NT2/D1 (cell line): ENCODE data around the gene HAUS6.

ENCODE experiments used
- DNase-seq: peaks from one replicate; pipeline ENCODE4 v3.0.0-alpha.2; 2011; ENCODE audit warnings: low read depth, low spot score
- H3K27me3 ChIP-seq: 2 replicates; pipeline ENCODE4 v1.6.0; 2011; ENCODE audit warnings: mild to moderate bottlenecking; ENCODE audit not compliant: insufficient read length, insufficient read depth
- H3K36me3 ChIP-seq: 2 replicates; pipeline ENCODE4 v1.6.1; 2011; ENCODE audit warnings: mild to moderate bottlenecking, low read length, mixed read lengths; ENCODE audit not compliant: insufficient read depth, insufficient read length
- H3K4me1 ChIP-seq: 2 replicates; pipeline ENCODE4 v1.5.1; 2011; ENCODE audit not compliant: insufficient read depth, insufficient read length
- H3K4me3 ChIP-seq: 2 replicates; pipeline ENCODE4 v1.5.1; 2011; ENCODE audit warnings: low read depth; ENCODE audit not compliant: insufficient read length
- H3K9ac ChIP-seq: 2 replicates; pipeline ENCODE4 v1.6.0; 2011; ENCODE audit warnings: low read depth; ENCODE audit not compliant: insufficient read length
- H3K9me3 ChIP-seq: 2 replicates; pipeline ENCODE4 v1.5.1; 2011; ENCODE audit warnings: mild to moderate bottlenecking, low read length; ENCODE audit not compliant: insufficient read depth
- SUZ12 ChIP-seq: IDR thresholded peaks from 2 replicates; pipeline ENCODE4 v1.6.1; 2011; ENCODE audit not compliant: insufficient read length, insufficient read depth; ENCODE audit errors: extremely low read depth
- YY1 ChIP-seq: IDR thresholded peaks from 2 replicates; pipeline ENCODE4 v1.6.1; 2011; ENCODE audit not compliant: insufficient read length, insufficient read depth
- ZNF274 ChIP-seq: IDR thresholded peaks from 2 replicates; pipeline ENCODE4 v1.6.1; 2011; ENCODE audit warnings: mild to moderate bottlenecking, low read depth, low read length

HAUS6 gene

GRCh38 chr9:19127871-19128500, 25.3 kb upstream of the HAUS6 start:
- Histone ChIP-seq H3K9ac (peak overlapping the region; percentile 97), H3K36me3 (peaks cover 32% of the 10 kb centered on the region), H3K4me3 (peak overlapping the region; percentile 86), H3K4me1 (peaks cover 3% of the 10 kb centered on the region), H3K27me3 (no peaks in the 10 kb centered on the region), H3K9me3 (no peaks in the 10 kb centered on the region)
- DNase-seq: no peak
- TF ChIP-seq ZNF274 (no peak), YY1 (no peak), SUZ12 (no peak)

- H3K36me3 ChIP-seq: peaks cover 67% of the 10 kb centered on the region
- no peak for DNase-seq
Measured at GRCh38 chr9:19124430-19124793, 21.7 kb upstream of the HAUS6 start.

GRCh38 chr9:19122490-19123042, 19.9 kb upstream of the HAUS6 start:
- Histone ChIP-seq H3K9ac (no peak overlapping the region), H3K36me3 (peaks cover 85% of the 10 kb centered on the region), H3K4me1 (peaks cover 3% of the 10 kb centered on the region), H3K9me3 (no peaks in the 10 kb centered on the region), H3K4me3 (no peak overlapping the region), H3K27me3 (no peaks in the 10 kb centered on the region)
- no peak for DNase-seq
- TF ChIP-seq SUZ12 (no peak), YY1 (no peak), ZNF274 (no peak)

More at GRCh38 chr9:19124430-19124793, 21.7 kb upstream of the HAUS6 start:
- no peaks in the 10 kb centered on the region for H3K27me3 ChIP-seq
- H3K4me1 ChIP-seq: peaks cover 3% of the 10 kb centered on the region
- no peaks in the 10 kb centered on the region for H3K9me3 ChIP-seq
- H3K4me3 ChIP-seq: no peak overlapping the region
- H3K9ac ChIP-seq: no peak overlapping the region
- no peak for TF ChIP-seq YY1
- TF ChIP-seq ZNF274: no peak
- TF ChIP-seq SUZ12: no peak

- H3K4me1 ChIP-seq: peaks cover 1% of the 10 kb centered on the region
- no peak for DNase-seq
- no peaks in the 10 kb centered on the region for H3K27me3 ChIP-seq
- peaks cover 97% of the 10 kb centered on the region for H3K36me3 ChIP-seq
- H3K4me3 ChIP-seq: no peak overlapping the region
- TF ChIP-seq ZNF274 (no peak), SUZ12 (no peak), YY1 (no peak)
- H3K9ac ChIP-seq: peak overlapping the region; percentile 7
- no peaks in the 10 kb centered on the region for H3K9me3 ChIP-seq
Measured at GRCh38 chr9:19120877-19121276, 18.2 kb upstream of the HAUS6 start.

GRCh38 chr9:19119801-19120440, 17.2 kb upstream of the HAUS6 start:
- H3K36me3 ChIP-seq: peaks cover 95% of the 10 kb centered on the region
- no peaks in the 10 kb centered on the region for H3K27me3 ChIP-seq
- no peaks in the 10 kb centered on the region for H3K4me1 ChIP-seq
- no peak overlapping the region for H3K4me3 ChIP-seq
- H3K9me3 ChIP-seq: no peaks in the 10 kb centered on the region
- no peak for DNase-seq
- no peak for TF ChIP-seq ZNF274
- TF ChIP-seq SUZ12: no peak
- TF ChIP-seq YY1: no peak
- no peak overlapping the region for H3K9ac ChIP-seq

- Histone ChIP-seq H3K9me3 (no peaks in the 10 kb centered on the region), H3K27me3 (no peaks in the 10 kb centered on the region), H3K36me3 (peaks cover 95% of the 10 kb centered on the region), H3K4me1 (no peaks in the 10 kb centered on the region), H3K9ac (no peak overlapping the region), H3K4me3 (no peak overlapping the region)
- no peak for DNase-seq
- TF ChIP-seq ZNF274: no peak
- no peak for TF ChIP-seq SUZ12
- TF ChIP-seq YY1: no peak
Measured at GRCh38 chr9:19119246-19119645, 16.5 kb upstream of the HAUS6 start.

DNA sequence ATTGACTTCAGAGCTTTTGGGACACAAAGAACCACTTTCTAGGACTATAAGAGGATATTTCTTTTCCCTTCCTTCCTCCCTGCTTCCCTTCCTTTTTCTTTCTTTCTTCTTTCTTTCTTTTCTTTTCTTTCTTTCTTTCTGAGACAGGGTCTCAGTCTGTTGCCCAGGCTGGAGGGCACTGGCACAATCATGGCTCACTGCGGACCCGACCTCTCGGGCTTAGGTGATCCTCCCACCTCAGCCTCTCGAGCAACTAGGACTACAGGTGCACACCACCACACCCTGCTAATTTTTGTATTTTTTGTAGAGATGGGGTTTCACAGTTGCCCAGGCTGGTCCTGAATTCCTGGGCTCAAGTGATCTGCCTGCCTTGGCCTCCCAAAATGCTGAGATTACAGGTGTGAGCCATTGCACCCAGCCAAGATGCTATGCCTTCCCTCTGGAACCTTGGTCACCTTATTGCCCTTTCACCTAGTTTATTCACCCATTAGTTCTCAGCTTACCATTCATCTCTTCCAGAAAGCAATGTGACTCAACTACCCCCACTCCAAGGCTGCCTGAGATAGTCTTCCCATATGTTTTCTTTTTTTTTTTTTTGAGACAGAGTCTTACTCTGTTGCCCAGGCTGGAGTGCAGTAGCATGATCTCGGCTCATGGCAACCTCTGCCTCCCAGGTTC, 14.5 kb upstream of the HAUS6 start:
- Histone ChIP-seq H3K4me1 (no peaks in the 10 kb centered on the region), H3K27me3 (no peaks in the 10 kb centered on the region), H3K9ac (no peak overlapping the region), H3K36me3 (peaks cover 80% of the 10 kb centered on the region), H3K4me3 (no peak overlapping the region), H3K9me3 (no peaks in the 10 kb centered on the region)
- TF ChIP-seq YY1: no peak
- TF ChIP-seq SUZ12: no peak
- TF ChIP-seq ZNF274: no peak
- DNase-seq: no peak
